GM19455 (cell line): ENCODE measurements around the gene ABCA12.

Experiments
- ATAC-seq: cut with Tn5 transposase; IDR thresholded peaks from one replicate; pipeline ENCODE4 v1.9.1; 2021; ENCODE audit not compliant: unreplicated experiment

ABCA12 gene

GRCh38 chr2:215052404-215052803, 86.0 kb downstream of the ABCA12 start:
- no peak for ATAC-seq

DNA sequence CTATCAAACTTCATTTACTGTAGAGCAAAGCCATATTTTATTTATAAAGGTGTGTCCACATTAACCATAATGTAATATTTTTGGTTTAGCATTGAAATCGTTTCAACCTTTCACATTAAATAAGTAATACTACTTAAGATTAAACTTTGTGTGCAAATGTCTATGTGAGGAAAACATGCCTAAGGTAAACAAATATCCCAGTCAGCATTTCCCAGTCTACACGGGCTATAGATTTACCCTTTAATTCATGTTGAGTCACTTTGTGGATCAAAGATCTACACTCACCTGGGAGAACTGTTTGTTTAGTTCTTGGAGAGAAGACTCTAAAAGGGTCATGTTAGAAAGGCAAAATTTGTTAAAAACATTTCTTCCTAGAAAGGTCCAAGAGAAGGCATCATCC, 89.1 kb downstream of the ABCA12 start:
- ATAC-seq, result no peak

- no peak for ATAC-seq
These were observed 100.0 kb downstream of the ABCA12 start for GRCh38 chr2:215038421-215038820.

- no peak for ATAC-seq
These were observed 102.1 kb downstream of the ABCA12 start for GRCh38 chr2:215036314-215036713.

- no peak for ATAC-seq
These were observed 104.3 kb downstream of the ABCA12 start for GRCh38 chr2:215034154-215034553.

GRCh38 chr2:215032153-215032552, 106.3 kb downstream of the ABCA12 start:
- ATAC-seq, result no peak

GRCh38 chr2:215031321-215031720, 107.1 kb downstream of the ABCA12 start:
- no peak for ATAC-seq

DNA sequence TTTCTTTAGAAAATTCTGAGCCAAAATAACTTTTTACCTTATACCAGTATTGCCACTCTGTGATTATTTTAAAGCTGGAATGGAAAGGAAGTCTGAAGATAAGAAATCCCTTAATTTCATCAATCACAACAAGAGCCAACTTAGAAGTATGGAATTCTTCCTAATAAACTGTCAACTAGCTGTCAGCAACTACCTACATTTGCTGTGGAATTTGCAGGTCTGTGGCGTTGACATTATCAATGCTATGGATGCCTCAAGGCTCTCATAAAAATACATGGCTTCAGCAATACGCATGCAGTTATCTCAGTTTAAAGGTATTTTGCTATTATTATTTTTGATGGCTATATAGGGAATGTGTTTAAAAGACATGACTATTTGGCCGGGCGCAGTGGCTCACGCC, 108.5 kb downstream of the ABCA12 start:
- ATAC-seq, result no peak

DNA sequence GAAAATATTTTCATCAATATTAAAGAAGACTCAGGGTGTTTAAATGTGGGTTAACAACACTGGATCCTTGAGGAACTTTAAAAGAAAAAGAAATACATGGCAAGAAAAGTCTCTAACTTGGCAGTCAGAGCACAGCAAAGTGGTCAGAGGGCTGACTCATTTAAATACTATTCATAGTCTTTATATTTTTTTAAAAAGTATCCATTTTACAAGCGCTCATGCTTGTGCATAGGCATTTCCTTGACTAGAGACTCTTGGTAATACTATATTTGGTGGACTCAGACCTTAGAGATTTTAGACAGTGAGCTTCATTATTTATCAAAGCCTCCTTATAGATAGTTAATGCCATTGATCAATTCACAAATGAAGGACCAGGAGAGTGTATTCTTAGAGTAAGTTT, 110.2 kb downstream of the ABCA12 start:
- no peak for ATAC-seq

DNA sequence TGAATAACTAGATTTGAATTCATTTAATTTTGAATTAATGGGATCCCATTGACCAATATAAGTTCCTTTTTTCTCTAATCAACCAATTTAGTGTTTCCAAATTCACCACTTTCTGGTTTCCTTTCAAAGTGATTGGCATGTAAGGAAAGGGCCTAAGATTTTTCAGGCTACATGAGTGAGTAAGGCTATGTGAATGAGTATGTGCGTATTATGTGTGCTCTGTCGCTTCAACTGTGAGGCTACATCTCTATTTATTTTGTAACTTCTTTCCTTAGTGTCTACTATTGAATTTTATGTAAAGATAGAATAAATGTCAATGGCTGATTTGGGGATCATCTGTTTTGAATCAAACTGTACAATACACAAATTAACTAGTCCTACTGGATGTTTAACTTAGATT, 110.6 kb downstream of the ABCA12 start:
- no peak for ATAC-seq

DNA sequence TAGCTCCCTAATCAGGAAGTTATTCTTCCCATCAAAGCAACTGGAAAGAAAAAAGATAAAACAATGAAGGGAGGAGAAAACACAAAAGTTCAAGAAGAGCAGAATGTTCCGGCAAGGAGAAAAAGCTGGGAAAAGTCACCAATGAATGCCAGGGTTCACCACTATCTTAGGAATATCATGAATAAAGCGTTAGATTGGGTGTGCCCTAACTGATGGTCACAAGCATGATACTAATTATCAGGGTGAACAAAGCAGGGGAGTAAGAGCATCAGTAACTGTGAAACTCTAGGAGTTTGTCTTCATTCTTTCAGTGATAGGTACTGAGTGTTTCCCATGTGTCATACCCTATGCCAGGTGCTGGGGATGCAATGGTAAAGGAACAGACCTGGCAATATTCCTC, 115.5 kb downstream of the ABCA12 start:
- no peak for ATAC-seq

DNA sequence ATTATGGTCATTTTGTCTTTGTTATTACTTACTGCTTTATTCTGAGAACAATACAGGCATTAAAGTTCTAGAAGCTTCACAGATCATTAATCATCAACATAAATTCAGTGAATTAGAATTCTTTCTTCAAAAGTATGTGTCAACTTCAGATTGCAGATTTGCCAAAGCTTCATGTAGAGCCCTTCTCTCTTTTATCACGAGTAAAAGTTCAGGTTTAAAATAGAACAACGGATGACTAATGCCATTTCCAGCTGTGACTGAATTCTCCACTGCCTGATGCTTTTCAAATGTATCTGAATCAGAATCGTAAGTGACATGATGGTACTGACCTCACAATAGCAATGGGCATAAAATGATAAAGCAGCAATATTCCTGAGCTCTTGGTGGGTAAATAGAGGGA, 116.0 kb downstream of the ABCA12 start:
- no peak for ATAC-seq

DNA sequence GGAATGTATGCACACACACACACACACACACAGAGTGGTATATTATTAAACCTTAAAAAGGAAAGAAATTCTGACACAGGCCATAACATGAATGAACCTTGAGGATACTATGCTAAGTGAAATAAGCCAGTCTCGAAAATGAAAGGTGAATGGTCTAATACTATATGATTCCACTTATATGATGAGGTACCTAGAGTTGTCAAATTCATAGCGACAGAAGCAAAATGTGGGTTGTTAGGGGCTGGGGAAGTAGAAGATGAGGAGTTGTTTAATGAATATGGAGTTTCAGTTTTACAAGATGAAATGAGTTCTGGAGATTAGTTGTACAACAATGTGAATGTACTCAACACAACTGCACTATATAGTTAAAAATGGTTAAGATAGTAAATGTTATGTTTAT, 118.1 kb downstream of the ABCA12 start:
- ATAC-seq, result no peak

- peak; percentile 62 for ATAC-seq
These were observed 118.8 kb downstream of the ABCA12 start for GRCh38 chr2:215019521-215020145.

GRCh38 chr2:215019085-215019484, 119.3 kb downstream of the ABCA12 start:
- ATAC-seq, result peak; percentile 51

- ATAC-seq, result no peak
These were observed 123.0 kb downstream of the ABCA12 start for GRCh38 chr2:215015421-215015820.

DNA sequence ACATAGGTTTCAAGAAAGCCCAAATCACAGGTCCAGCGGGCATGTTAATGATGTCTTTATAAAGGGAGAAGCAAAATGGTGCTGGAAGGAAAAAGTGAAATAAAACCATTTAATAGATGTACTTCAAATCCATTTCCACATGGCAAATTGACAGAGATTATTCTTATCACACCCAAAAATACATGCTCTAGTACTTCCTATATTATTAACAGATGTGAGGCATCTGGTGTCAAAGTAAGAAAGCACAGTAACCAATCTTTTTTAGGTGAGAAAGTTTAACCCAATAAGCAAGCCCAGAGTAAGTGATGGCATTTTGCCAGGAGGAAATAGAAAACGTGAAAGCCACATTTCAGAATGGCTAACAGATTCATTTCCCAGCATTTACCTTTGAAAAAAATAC, 128.0 kb downstream of the ABCA12 start:
- ATAC-seq, result no peak

DNA sequence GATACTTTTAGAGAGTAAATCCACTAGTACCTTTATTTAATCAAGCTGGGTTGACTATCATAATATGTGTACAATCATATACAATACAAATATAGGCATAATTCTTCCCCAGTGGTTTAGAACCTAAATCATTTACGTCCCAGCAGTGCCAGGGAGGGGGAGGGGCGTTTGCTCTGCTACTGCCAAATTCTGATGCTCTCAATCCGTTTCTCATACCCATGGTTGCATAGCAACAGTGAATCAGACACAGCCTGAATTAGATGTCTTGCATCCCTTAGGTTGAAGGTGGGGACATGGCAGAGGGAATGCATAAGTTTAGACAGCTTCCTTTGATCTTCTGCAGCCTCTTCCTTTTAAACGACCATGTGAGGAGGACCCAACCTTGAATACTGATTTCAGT, 135.4 kb downstream of the ABCA12 start:
- ATAC-seq, result no peak

- peak; percentile 65 for ATAC-seq
These were observed 135.9 kb downstream of the ABCA12 start for GRCh38 chr2:215002500-215002899.

- ATAC-seq, result no peak
These were observed 137.7 kb downstream of the ABCA12 start for GRCh38 chr2:215000721-215001120.

DNA sequence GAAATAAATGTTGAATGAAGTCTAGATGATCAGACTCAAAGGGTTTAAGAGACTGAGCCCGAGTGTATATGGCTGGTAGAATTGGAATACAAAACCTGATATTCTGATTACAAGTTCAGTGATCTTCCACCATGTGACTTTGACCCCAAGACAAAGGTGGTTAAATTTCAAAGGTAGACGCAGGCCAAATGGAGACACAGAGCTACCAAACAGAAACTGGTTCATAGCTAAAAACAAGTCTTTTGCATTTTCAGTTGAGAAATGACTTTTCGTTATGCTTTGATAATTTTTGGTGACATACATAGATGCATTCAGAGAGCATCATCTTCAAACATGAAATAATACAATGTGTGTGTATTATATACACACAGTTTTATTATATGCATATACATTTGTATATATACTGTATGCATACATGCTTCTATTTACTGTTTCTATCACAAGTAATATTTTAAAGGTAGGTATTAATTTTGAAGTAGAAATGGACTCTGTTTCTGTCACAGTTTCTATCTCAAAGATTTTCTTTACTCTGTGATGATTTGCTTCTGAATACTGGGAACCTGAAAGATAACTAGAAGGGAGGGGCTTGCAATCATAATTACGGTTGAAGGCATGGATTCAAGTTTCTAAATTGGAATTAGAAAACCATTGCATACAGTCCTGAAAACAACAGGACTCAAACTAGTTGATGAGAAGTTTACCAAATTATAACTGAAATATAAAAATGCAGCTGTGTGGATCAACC, 142.3 kb downstream of the ABCA12 start:
- peak; percentile 89 for ATAC-seq

GRCh38 chr2:214995409-214995808, 143.0 kb downstream of the ABCA12 start:
- peak; percentile 22 for ATAC-seq

DNA sequence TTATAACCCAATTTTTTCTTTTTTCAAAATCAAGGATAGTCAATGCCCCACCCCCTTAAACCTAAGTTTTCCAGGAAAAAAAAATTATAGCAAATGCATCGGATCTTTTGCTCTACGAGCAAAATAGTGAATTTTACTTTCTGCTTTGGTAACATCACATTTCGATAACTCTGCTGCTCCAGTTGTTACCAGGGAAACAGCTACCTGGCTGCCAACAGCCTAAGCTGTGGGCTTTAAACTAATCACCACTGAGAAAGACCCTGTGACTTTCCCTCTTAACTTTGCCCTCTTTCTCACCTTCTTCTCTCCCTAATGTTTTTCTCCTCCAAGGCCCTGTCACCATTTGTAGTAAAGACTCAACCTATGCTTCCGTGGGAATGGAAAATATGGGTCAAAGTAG, 145.5 kb downstream of the ABCA12 start:
- no peak for ATAC-seq
